ENCODE results near the gene MMS19.
A peak's percentile ranks its signal among the peaks of the same experiment; 100 is the strongest.

MMS19 gene

GRCh38 chr10:97522071-97522470 lies 23.8 kb upstream of the MMS19 start:
- H3K27me3 ChIP-seq (replicated peaks; ENCODE audit: control insufficient read depth, insufficient read depth, low read length), result no peaks in the 10 kb centered on the region
- no peak overlapping the region for H3K4me3 ChIP-seq (ENCODE audit: low read length)
- no peak for DNase-seq (ENCODE audit: low read depth)
- H3K36me3 ChIP-seq (ENCODE audit: control insufficient read depth, insufficient read depth, low read length, severe bottlenecking), result no peaks in the 10 kb centered on the region
- no peak overlapping the region for H3K9ac ChIP-seq (ENCODE audit: low read length)
- H3K9me3 ChIP-seq (ENCODE audit: control insufficient read depth, low read length), result no peaks in the 10 kb centered on the region
- peaks cover 23% of the 10 kb centered on the region for H3K4me1 ChIP-seq (ENCODE audit: control insufficient read depth, insufficient read depth, low read length)

- DNase-seq (ENCODE audit: low read depth), result no peak
- Histone ChIP-seq H3K4me1 (ENCODE audit: control insufficient read depth, insufficient read depth, low read length) (peaks cover 18% of the 10 kb centered on the region), H3K4me3 (ENCODE audit: low read length) (no peak overlapping the region), H3K9me3 (ENCODE audit: control insufficient read depth, low read length) (no peaks in the 10 kb centered on the region), H3K9ac (ENCODE audit: low read length) (no peak overlapping the region), H3K36me3 (ENCODE audit: control insufficient read depth, insufficient read depth, low read length, severe bottlenecking) (no peaks in the 10 kb centered on the region), H3K27me3 (replicated peaks; ENCODE audit: control insufficient read depth, insufficient read depth, low read length) (no peaks in the 10 kb centered on the region)
Measured at GRCh38 chr10:97520978-97521761, 22.9 kb upstream of the MMS19 start.

GRCh38 chr10:97520520-97520919 lies 22.3 kb upstream of the MMS19 start:
- H3K36me3 ChIP-seq (ENCODE audit: control insufficient read depth, insufficient read depth, low read length, severe bottlenecking), result no peaks in the 10 kb centered on the region
- no peak overlapping the region for H3K4me3 ChIP-seq (ENCODE audit: low read length)
- H3K9me3 ChIP-seq (ENCODE audit: control insufficient read depth, low read length), result no peaks in the 10 kb centered on the region
- DNase-seq (ENCODE audit: low read depth), result no peak
- H3K4me1 ChIP-seq (ENCODE audit: control insufficient read depth, insufficient read depth, low read length), result peaks cover 18% of the 10 kb centered on the region
- H3K27me3 ChIP-seq (replicated peaks; ENCODE audit: control insufficient read depth, insufficient read depth, low read length), result no peaks in the 10 kb centered on the region
- H3K9ac ChIP-seq (ENCODE audit: low read length), result no peak overlapping the region

GRCh38 chr10:97519342-97519741 lies 21.1 kb upstream of the MMS19 start:
- H3K36me3 ChIP-seq (ENCODE audit: control insufficient read depth, insufficient read depth, low read length, severe bottlenecking), result no peaks in the 10 kb centered on the region
- no peaks in the 10 kb centered on the region for H3K27me3 ChIP-seq (replicated peaks; ENCODE audit: control insufficient read depth, insufficient read depth, low read length)
- peaks cover 18% of the 10 kb centered on the region for H3K4me1 ChIP-seq (ENCODE audit: control insufficient read depth, insufficient read depth, low read length)
- H3K9me3 ChIP-seq (ENCODE audit: control insufficient read depth, low read length), result no peaks in the 10 kb centered on the region
- peak; percentile 26 for DNase-seq (ENCODE audit: low read depth)
- no peak overlapping the region for H3K4me3 ChIP-seq (ENCODE audit: low read length)
- H3K9ac ChIP-seq (ENCODE audit: low read length), result no peak overlapping the region

GRCh38 chr10:97518301-97519043 lies 20.2 kb upstream of the MMS19 start:
- peaks cover 18% of the 10 kb centered on the region for H3K4me1 ChIP-seq (ENCODE audit: control insufficient read depth, insufficient read depth, low read length)
- no peaks in the 10 kb centered on the region for H3K9me3 ChIP-seq (ENCODE audit: control insufficient read depth, low read length)
- no peaks in the 10 kb centered on the region for H3K36me3 ChIP-seq (ENCODE audit: control insufficient read depth, insufficient read depth, low read length, severe bottlenecking)
- no peaks in the 10 kb centered on the region for H3K27me3 ChIP-seq (replicated peaks; ENCODE audit: control insufficient read depth, insufficient read depth, low read length)
- no peak overlapping the region for H3K9ac ChIP-seq (ENCODE audit: low read length)
- no peak overlapping the region for H3K4me3 ChIP-seq (ENCODE audit: low read length)
- DNase-seq (ENCODE audit: low read depth), result peak; percentile 26

GRCh38 chr10:97517778-97518300 lies 19.6 kb upstream of the MMS19 start:
- no peaks in the 10 kb centered on the region for H3K36me3 ChIP-seq (ENCODE audit: control insufficient read depth, insufficient read depth, low read length, severe bottlenecking)
- H3K4me3 ChIP-seq (ENCODE audit: low read length), result no peak overlapping the region
- H3K9ac ChIP-seq (ENCODE audit: low read length), result no peak overlapping the region
- no peak for DNase-seq (ENCODE audit: low read depth)
- H3K9me3 ChIP-seq (ENCODE audit: control insufficient read depth, low read length), result no peaks in the 10 kb centered on the region
- H3K27me3 ChIP-seq (replicated peaks; ENCODE audit: control insufficient read depth, insufficient read depth, low read length), result no peaks in the 10 kb centered on the region
- peaks cover 18% of the 10 kb centered on the region for H3K4me1 ChIP-seq (ENCODE audit: control insufficient read depth, insufficient read depth, low read length)

- Histone ChIP-seq H3K36me3 (ENCODE audit: control insufficient read depth, insufficient read depth, low read length, severe bottlenecking) (no peaks in the 10 kb centered on the region), H3K9me3 (ENCODE audit: control insufficient read depth, low read length) (no peaks in the 10 kb centered on the region), H3K4me1 (ENCODE audit: control insufficient read depth, insufficient read depth, low read length) (peaks cover 23% of the 10 kb centered on the region), H3K9ac (ENCODE audit: low read length) (no peak overlapping the region), H3K27me3 (replicated peaks; ENCODE audit: control insufficient read depth, insufficient read depth, low read length) (no peaks in the 10 kb centered on the region), H3K4me3 (ENCODE audit: low read length) (no peak overlapping the region)
- no peak for DNase-seq (ENCODE audit: low read depth)
Measured at GRCh38 chr10:97517096-97517750, 19.0 kb upstream of the MMS19 start.

GRCh38 chr10:97515271-97515978 lies 17.2 kb upstream of the MMS19 start:
- H3K4me3 ChIP-seq (ENCODE audit: low read length), result no peak overlapping the region
- H3K27me3 ChIP-seq (replicated peaks; ENCODE audit: control insufficient read depth, insufficient read depth, low read length), result no peaks in the 10 kb centered on the region
- no peak overlapping the region for H3K9ac ChIP-seq (ENCODE audit: low read length)
- no peaks in the 10 kb centered on the region for H3K36me3 ChIP-seq (ENCODE audit: control insufficient read depth, insufficient read depth, low read length, severe bottlenecking)
- peaks cover 30% of the 10 kb centered on the region for H3K4me1 ChIP-seq (ENCODE audit: control insufficient read depth, insufficient read depth, low read length)
- no peaks in the 10 kb centered on the region for H3K9me3 ChIP-seq (ENCODE audit: control insufficient read depth, low read length)
- no peak for DNase-seq (ENCODE audit: low read depth)

- Histone ChIP-seq H3K9me3 (ENCODE audit: control insufficient read depth, low read length) (no peaks in the 10 kb centered on the region), H3K4me1 (ENCODE audit: control insufficient read depth, insufficient read depth, low read length) (peaks cover 25% of the 10 kb centered on the region), H3K9ac (ENCODE audit: low read length) (no peak overlapping the region), H3K4me3 (ENCODE audit: low read length) (no peak overlapping the region), H3K36me3 (ENCODE audit: control insufficient read depth, insufficient read depth, low read length, severe bottlenecking) (no peaks in the 10 kb centered on the region), H3K27me3 (replicated peaks; ENCODE audit: control insufficient read depth, insufficient read depth, low read length) (no peaks in the 10 kb centered on the region)
- DNase-seq (ENCODE audit: low read depth), result no peak
Measured at GRCh38 chr10:97514344-97514743, 16.1 kb upstream of the MMS19 start.

GRCh38 chr10:97512993-97513392 lies 14.8 kb upstream of the MMS19 start:
- Histone ChIP-seq H3K4me1 (ENCODE audit: control insufficient read depth, insufficient read depth, low read length) (peaks cover 12% of the 10 kb centered on the region), H3K36me3 (ENCODE audit: control insufficient read depth, insufficient read depth, low read length, severe bottlenecking) (no peaks in the 10 kb centered on the region), H3K9ac (ENCODE audit: low read length) (no peak overlapping the region), H3K4me3 (ENCODE audit: low read length) (no peak overlapping the region), H3K27me3 (replicated peaks; ENCODE audit: control insufficient read depth, insufficient read depth, low read length) (no peaks in the 10 kb centered on the region), H3K9me3 (ENCODE audit: control insufficient read depth, low read length) (no peaks in the 10 kb centered on the region)
- no peak for DNase-seq (ENCODE audit: low read depth)

Data from adipocyte (in vitro differentiated cells).